Measurements from ENCODE around the gene CRB2. TPM values are rescaled to one million over a fixed set of nuclear protein-coding genes. Genes with fewer than 3 reads are reported as not detected.

CRB2 gene
- total and polyA plus RNA-seq, 2 donors (not counting 3 experiments of a cell fraction or from before 2014, with no cell fraction given): not detected

- ChIA-PET POLR2A (no interaction called here), CTCF (interaction anchor here (3.6 kb wide), 1 partner anchor 7 kb away, joined by 13 read pairs; no protein-coding TSS in a partner anchor)
- Histone ChIP-seq H3K79me2 (ENCODE audit: control insufficient read depth, insufficient read depth, low read length) (no peaks in the 10 kb centered on the region), H4K20me1 (replicated peaks; ENCODE audit: control insufficient read depth, extremely low read depth, insufficient read depth, low read length) (no peaks in the 10 kb centered on the region), H3K4me2 (ENCODE audit: insufficient read depth, low read length) (no peak overlapping the region), H3K27ac (ENCODE audit: insufficient read depth, low read depth, low read length) (no peak overlapping the region), H3K4me1 (ENCODE audit: control insufficient read depth, extremely low read depth, insufficient read depth, low read length) (no peaks in the 10 kb centered on the region), H3K36me3 (ENCODE audit: control insufficient read depth in 2 of 2, extremely low read depth in 1 of 2, insufficient read depth in 2 of 2, low read length in 2 of 2) (no peaks in the 10 kb centered on the region), H3K27me3 (ENCODE audit: control insufficient read depth in 2 of 2, insufficient read depth in 2 of 2, low read length in 2 of 2) (no peaks in the 10 kb centered on the region), H2AFZ (ENCODE audit: low read depth, low read length) (no peak overlapping the region), H3K4me3 (replicated peaks in 1 of 3; ENCODE audit: insufficient read depth in 1 of 3, low read depth in 1 of 3, low read length in 3 of 3) (no peak overlapping the region), H3K9me1 (replicated peaks; ENCODE audit: control insufficient read depth, extremely low read depth, insufficient read depth, low read length) (no peaks in the 10 kb centered on the region), H3K9me3 (replicated peaks; ENCODE audit: control insufficient read depth, insufficient read depth, low read length) (no peaks in the 10 kb centered on the region), H3K9ac (replicated peaks; ENCODE audit: extremely low read depth, insufficient read depth, low read length) (no peak overlapping the region)
- no peak for DNase-seq (ENCODE audit: low read depth, low spot score)
- no TSS peak for BruUV-seq (replicated peaks)
- FAIRE-seq: no peak
- intact Hi-C loops (cut with micrococcal nuclease) (no loop called here), dilution Hi-C loops (cut with MboI; ENCODE audit: extremely low pct_ligation_motif_present, low sequenced_read_pairs) (no loop called here)
- no peak for TF ChIP-seq MYC (IDR thresholded peaks at IDR 0.05; ENCODE audit: low read depth, low read length)
- TF ChIP-seq CTCF (IDR thresholded peaks at IDR 0.05; ENCODE audit: extremely low read depth in 1 of 2, insufficient read depth in 1 of 2, low read depth in 1 of 2, low read length in 2 of 2): no peak
- no peak for TF ChIP-seq POLR2A (IDR thresholded peaks at IDR 0.05; ENCODE audit: low read depth, low read length)
Measured at GRCh38 chr9:123342247-123342646, 13.8 kb upstream of the CRB2 start.

- FAIRE-seq: no peak
Measured at GRCh38 chr9:123343443-123344191, 12.4 kb upstream of the CRB2 start.

More at GRCh38 chr9:123343443-123344191, 12.4 kb upstream of the CRB2 start:
- POLR2A ChIA-PET: no interaction called here
- Histone ChIP-seq H3K4me2 (ENCODE audit: insufficient read depth, low read length) (no peak overlapping the region), H3K9ac (replicated peaks; ENCODE audit: extremely low read depth, insufficient read depth, low read length) (no peak overlapping the region), H3K9me3 (replicated peaks; ENCODE audit: control insufficient read depth, insufficient read depth, low read length) (no peaks in the 10 kb centered on the region), H3K27me3 (ENCODE audit: control insufficient read depth in 2 of 2, insufficient read depth in 2 of 2, low read length in 2 of 2) (no peaks in the 10 kb centered on the region), H2AFZ (ENCODE audit: low read depth, low read length) (no peak overlapping the region), H3K36me3 (ENCODE audit: control insufficient read depth in 2 of 2, extremely low read depth in 1 of 2, insufficient read depth in 2 of 2, low read length in 2 of 2) (no peaks in the 10 kb centered on the region), H3K27ac (ENCODE audit: insufficient read depth, low read depth, low read length) (no peak overlapping the region), H3K79me2 (ENCODE audit: control insufficient read depth, insufficient read depth, low read length) (no peaks in the 10 kb centered on the region), H4K20me1 (replicated peaks; ENCODE audit: control insufficient read depth, extremely low read depth, insufficient read depth, low read length) (no peaks in the 10 kb centered on the region), H3K4me3 (replicated peaks in 1 of 3; ENCODE audit: insufficient read depth in 1 of 3, low read depth in 1 of 3, low read length in 3 of 3) (no peak overlapping the region), H3K4me1 (ENCODE audit: control insufficient read depth, extremely low read depth, insufficient read depth, low read length) (no peaks in the 10 kb centered on the region), H3K9me1 (replicated peaks; ENCODE audit: control insufficient read depth, extremely low read depth, insufficient read depth, low read length) (no peaks in the 10 kb centered on the region)
- TF ChIP-seq JUN (IDR thresholded peaks at IDR 0.05; ENCODE audit: borderline replicate concordance, insufficient read depth, insufficient read length, low read depth): no peak
- TF ChIP-seq FOS (IDR thresholded peaks at IDR 0.05; ENCODE audit: borderline replicate concordance, insufficient read depth, low read length): no peak
- no peak for TF ChIP-seq CTCF (IDR thresholded peaks at IDR 0.05; ENCODE audit: extremely low read depth in 1 of 2, insufficient read depth in 1 of 2, low read depth in 1 of 2, low read length in 2 of 2)
- TF ChIP-seq MAX (IDR thresholded peaks at IDR 0.05; ENCODE audit: insufficient read depth, insufficient read length): no peak
- no peak for TF ChIP-seq POLR2AphosphoS5 (IDR thresholded peaks at IDR 0.05; ENCODE audit: insufficient read depth, low read depth, low read length)
- TF ChIP-seq MYC (IDR thresholded peaks at IDR 0.05; ENCODE audit: low read depth, low read length): no peak
- no peak for TF ChIP-seq GATA2 (IDR thresholded peaks at IDR 0.05; ENCODE audit: insufficient read depth, insufficient read length, low read depth, low read length)
- no peak for TF ChIP-seq POLR2A (IDR thresholded peaks at IDR 0.05; ENCODE audit: low read depth, low read length)
- TF ChIP-seq EZH2 (IDR thresholded peaks at IDR 0.05; ENCODE audit: borderline replicate concordance, low read depth, low read length, severe bottlenecking): no peak
- intact Hi-C loops (cut with micrococcal nuclease): no loop called here
- dilution Hi-C loops (cut with MboI; ENCODE audit: extremely low pct_ligation_motif_present, low sequenced_read_pairs): no loop called here
- no TSS peak for BruUV-seq (replicated peaks)
- CTCF ChIA-PET: interaction anchor here (0.6 to 1.0 kb wide), 3 partner anchors 8 to 262 kb away, joined by 3 to 5 read pairs (median 3); no protein-coding TSS in a partner anchor
- no peak for DNase-seq (ENCODE audit: low read depth, low spot score)
